ENCODE results near the gene EXOC6B. TPM values are rescaled to one million over a fixed set of nuclear protein-coding genes. Genes with fewer than 3 reads are reported as not detected.

Gene EXOC6B
- total RNA-seq, 1 experiment from 2014 or later = 40.1 TPM

DNA sequence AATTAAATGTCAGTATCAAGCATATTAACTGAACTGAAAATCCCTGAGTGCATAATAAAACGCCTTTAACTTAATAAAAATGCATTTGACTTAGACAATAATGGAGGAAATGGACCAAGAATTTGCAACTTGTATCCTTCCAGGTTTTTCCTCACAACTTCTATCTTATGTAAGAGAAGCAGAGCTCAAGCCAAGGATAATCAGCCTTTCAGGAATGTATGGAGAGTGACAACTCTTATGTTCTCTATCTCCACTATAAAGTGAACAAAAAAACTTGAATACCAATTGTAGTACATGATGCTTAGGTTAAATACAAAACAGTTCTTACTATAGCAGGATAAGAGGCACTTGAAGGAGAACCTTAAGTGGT lies 613.4 kb downstream of the EXOC6B start:
- H3K4me3 Mint-ChIP-seq = no peak overlapping the region
- Histone ChIP-seq H3K79me1 (ENCODE audit: insufficient read depth, low read depth, low read length, poor library complexity, severe bottlenecking) (no peaks in the 10 kb centered on the region), H2AFZ (ENCODE audit: low read length) (no peak overlapping the region), H2BK12ac (ENCODE audit: insufficient read length, low read depth, low read length) (no peak overlapping the region), H3K4me2 (ENCODE audit: insufficient read depth, insufficient read length, low read length) (no peak overlapping the region), H3K4me1 (ENCODE audit: insufficient read depth, low read length) (no peaks in the 10 kb centered on the region), H3K23me2 (ENCODE audit: insufficient read length, low read depth, low read length, poor library complexity, severe bottlenecking) (no peaks in the 10 kb centered on the region), H3K4ac (ENCODE audit: low read depth, low read length) (no peak overlapping the region), H3K27me3 (ENCODE audit: insufficient read depth, low read length) (no peaks in the 10 kb centered on the region), H3K9ac (ENCODE audit: extremely low read depth, insufficient read length, low read length) (no peak overlapping the region), H2BK15ac (ENCODE audit: low read depth, low read length) (no peak overlapping the region), H3T11ph (ENCODE audit: low read length) (no peak overlapping the region), H4K5ac (ENCODE audit: insufficient read length, low read depth, low read length) (no peak overlapping the region), H3K79me2 (ENCODE audit: insufficient read depth, low read length) (no peaks in the 10 kb centered on the region), H2BK120ac (ENCODE audit: low read depth, low read length, poor library complexity, severe bottlenecking) (no peak overlapping the region), H2BK20ac (ENCODE audit: low read depth, low read length, poor library complexity, severe bottlenecking) (no peak overlapping the region), H4K91ac (ENCODE audit: insufficient read length, low read depth, low read length) (no peak overlapping the region), H3K56ac (ENCODE audit: insufficient read length, low read depth, low read length) (no peak overlapping the region), H3K23ac (ENCODE audit: insufficient read length, low read depth, low read length) (no peak overlapping the region), H3K27ac (ENCODE audit: insufficient read length, low read depth, low read length) (no peak overlapping the region), H2BK5ac (ENCODE audit: insufficient read length, low read length) (no peak overlapping the region), H2AK5ac (ENCODE audit: insufficient read length, low read length) (no peak overlapping the region), H3K14ac (ENCODE audit: insufficient read depth, low read length) (no peak overlapping the region), H4K8ac (replicated peaks; ENCODE audit: insufficient read length, low read depth, low read length) (no peak overlapping the region), H3K18ac (ENCODE audit: insufficient read length, low read depth, low read length) (no peak overlapping the region), H3K9me3 (ENCODE audit: control insufficient read depth, low read depth, low read length) (no peaks in the 10 kb centered on the region), H4K20me1 (ENCODE audit: control insufficient read depth, insufficient read depth, insufficient read length) (no peaks in the 10 kb centered on the region)
- no peak overlapping the region for H3K27ac Mint-ChIP-seq
- no CpG with 5 or more reads among the region's 1 CpG for WGBS (ENCODE audit: extremely low coverage, insufficient read length, low lambda C conversion rate)
- no peaks in the 10 kb centered on the region for H3K9me3 Mint-ChIP-seq
- H3K27me3 Mint-ChIP-seq (ENCODE audit: low read depth) = no peaks in the 10 kb centered on the region
- peaks cover 7 to 9% of the 10 kb centered on the region in 2 experiments for H3K4me1 Mint-ChIP-seq
- TF ChIP-seq, protein P1, sequence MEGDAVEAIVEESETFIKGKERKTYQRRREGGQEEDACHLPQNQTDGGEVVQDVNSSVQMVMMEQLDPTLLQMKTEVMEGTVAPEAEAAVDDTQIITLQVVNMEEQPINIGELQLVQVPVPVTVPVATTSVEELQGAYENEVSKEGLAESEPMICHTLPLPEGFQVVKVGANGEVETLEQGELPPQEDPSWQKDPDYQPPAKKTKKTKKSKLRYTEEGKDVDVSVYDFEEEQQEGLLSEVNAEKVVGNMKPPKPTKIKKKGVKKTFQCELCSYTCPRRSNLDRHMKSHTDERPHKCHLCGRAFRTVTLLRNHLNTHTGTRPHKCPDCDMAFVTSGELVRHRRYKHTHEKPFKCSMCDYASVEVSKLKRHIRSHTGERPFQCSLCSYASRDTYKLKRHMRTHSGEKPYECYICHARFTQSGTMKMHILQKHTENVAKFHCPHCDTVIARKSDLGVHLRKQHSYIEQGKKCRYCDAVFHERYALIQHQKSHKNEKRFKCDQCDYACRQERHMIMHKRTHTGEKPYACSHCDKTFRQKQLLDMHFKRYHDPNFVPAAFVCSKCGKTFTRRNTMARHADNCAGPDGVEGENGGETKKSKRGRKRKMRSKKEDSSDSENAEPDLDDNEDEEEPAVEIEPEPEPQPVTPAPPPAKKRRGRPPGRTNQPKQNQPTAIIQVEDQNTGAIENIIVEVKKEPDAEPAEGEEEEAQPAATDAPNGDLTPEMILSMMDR (conservative IDR thresholded peaks at IDR 0.05) = no peak
- DNase-seq = no peak
- H3K36me3 Mint-ChIP-seq (ENCODE audit: insufficient read depth in 1 of 3, low read depth in 3 of 3) = no peaks in the 10 kb centered on the region
